Adrenal gland (tissue), 12 donors: ENCODE data around the gene PLXNA4. TPM values are rescaled to one million over a fixed set of nuclear protein-coding genes. Genes with fewer than 3 reads are reported as not detected.

Experiments used
- DNase-seq, 7 donors: peaks; one replicate each; pipeline ENCODE4 v3.0.0-alpha.2; 2019 to 2020
- H3K27ac ChIP-seq, 5 donors: fragments of 200-600 bp; sonication (generic) in 4 of 5; 1 replicate in 3 of 5; 2 replicates in 2 of 5; pipeline versions ENCODE4 v1.5.1 to v1.8.0; 2016 to 2020; ENCODE audit warnings: mild to moderate bottlenecking in 1 of 5
- H3K27me3 ChIP-seq: fragments of 200-600 bp; 2 replicates; pipeline ENCODE4 v1.8.0; 2021
- H3K36me3 ChIP-seq, 2 donors: fragments of 200-600 bp; replicated peaks in 1 of 2; 1 replicate in 1 of 2; 2 replicates in 1 of 2; pipeline versions ENCODE4 v1.5.1 to v1.8.0; 2018 to 2022
- H3K4me1 ChIP-seq, 2 donors: fragments of 200-600 bp; replicated peaks in 1 of 2; 1 replicate in 1 of 2; 2 replicates in 1 of 2; pipeline versions ENCODE4 v1.5.1 to v1.8.0; 2018 to 2021
- H3K4me3 ChIP-seq, 4 donors: fragments of 200-600 bp; sonication (generic) in 3 of 4; one replicate each; pipeline ENCODE4 v1.5.1; 2016 to 2018
- H3K9me3 ChIP-seq, 3 donors: fragments of 200-600 bp; sonication (generic) in 1 of 3; replicated peaks in 1 of 3; 1 replicate in 2 of 3; 2 replicates in 1 of 3; pipeline versions ENCODE4 v1.5.1 to v1.8.0; 2016 to 2021
- POLR2A ChIP-seq, 2 donors: fragments of 450-650 bp; IDR thresholded peaks; one replicate each; pipeline ENCODE4 v1.6.1; 2017; ENCODE audit warnings: antibody characterized with exemption in 2 of 2, mild to moderate bottlenecking in 2 of 2, moderate library complexity in 1 of 2
- WGBS, 4 donors: extraction: QIAGEN DNeasy Blood & Tissue Kit in 2 of 4; methylation state at CpG; one replicate each; pipeline versions ENCODE4 v1.1.5 to v1.1.7; 2013 to 2017; 5-methylcytosine and 5-hydroxymethylcytosine counted together
- intact Hi-C, 2 donors: fragments of 100-400 bp; cut with DNase I; formaldehyde crosslinking; loops; one replicate each; pipeline versions ENCODE4 v1.14.1 to v1.15.0; 2022 to 2023
- polyA plus RNA-seq, 3 donors: library from polyadenylated mRNA; stranded (reverse); fragments of 200-250 nt in 2 of 3; fragments of 350-450 nt in 1 of 3; fragmentation: Illumina TruSeq in 1 of 3; extraction: RNeasy Lipid Tissue Mini Kit (QIAGEN cat#74804) in 1 of 3; gene quantifications; one replicate each; pipeline ENCODE4 v1.2.3, GENCODE V29; 2013 to 2014
- total RNA-seq, 9 donors: library from RNA; depleted of rRNA in 4 of 9; stranded (reverse); fragments of >200 nt in 4 of 9; fragments of 120-200 nt in 1 of 9; fragmentation: NEBNext Ultra II Directional in 1 of 9; extraction: Animal tissue kit (Norgen Biotek cat#: 25700) in 1 of 9; gene quantifications; one replicate each; pipeline versions ENCODE4 v1.1.0 to v1.2.4, GENCODE V29; 2013 to 2023
- TF ChIP-seq, protein P1 (sequence below), 6 experiments: fragments of 450-650 bp in 4 of 6; fragments of 200-600 bp in 2 of 6; sonication (generic) in 1 of 6; IDR thresholded peaks; 1 replicate in 5 of 6; 2 replicates in 1 of 6; pipeline versions ENCODE4 v1.5.1 to v1.8.0; 2016 to 2021; ENCODE audit warnings: antibody characterized with exemption in 6 of 6, mild to moderate bottlenecking in 2 of 6, moderate library complexity in 1 of 6
- donor health status: healthy with polysubstance abuse.
- donor health status: Bipolar disorder and iron deficiency.
- donor health status: DM: yes; HTN: yes; CAD: no.
- donor health status: DM: no; HTN: no; CAD: no.
- donor health status: DM: no; HTN: no; CAD: no.
- donor health status: DM: yes; HTN: yes; CAD: no.

PLXNA4 gene
- total and polyA plus RNA-seq, 12 donors, result 0.99 to 10.7 (median 3.6) TPM

DNA sequence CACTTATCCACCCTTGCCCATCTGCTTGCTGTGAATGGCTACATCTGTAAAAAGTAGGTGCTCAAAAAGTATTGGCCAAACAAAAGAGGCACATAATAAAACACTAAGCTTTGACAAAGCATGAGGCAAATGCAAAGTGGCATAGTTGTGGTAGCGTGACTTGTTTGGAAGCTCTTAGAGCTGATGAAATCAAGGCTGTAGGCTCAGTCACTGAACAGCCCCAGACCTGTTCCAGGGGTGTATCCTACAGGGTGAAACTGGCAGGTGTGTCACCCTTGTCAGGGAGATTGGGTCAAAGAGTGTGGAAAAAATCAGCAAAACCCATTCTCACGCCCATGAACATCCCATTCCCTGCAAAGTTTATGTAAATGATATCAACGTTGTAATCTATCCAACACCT lies 427.4 kb downstream of the PLXNA4 start:
- intact Hi-C loops, result no loop called here
- no peaks in the 10 kb centered on the region for H3K9me3 ChIP-seq
- 78 to 92% (median 81%) methylated on average over 3 of the region's 3 CpGs for WGBS, 4 donors
- H3K27me3 ChIP-seq, result no peaks in the 10 kb centered on the region
- H3K4me3 ChIP-seq, result no peak overlapping the region
- no peak for DNase-seq
- H3K27ac ChIP-seq, result no peak overlapping the region
- H3K36me3 ChIP-seq, result no peaks in the 10 kb centered on the region
- no peaks in the 10 kb centered on the region for H3K4me1 ChIP-seq
- no peak for TF ChIP-seq POLR2A (IDR thresholded peaks at IDR 0.05)
- TF ChIP-seq, protein P1, sequence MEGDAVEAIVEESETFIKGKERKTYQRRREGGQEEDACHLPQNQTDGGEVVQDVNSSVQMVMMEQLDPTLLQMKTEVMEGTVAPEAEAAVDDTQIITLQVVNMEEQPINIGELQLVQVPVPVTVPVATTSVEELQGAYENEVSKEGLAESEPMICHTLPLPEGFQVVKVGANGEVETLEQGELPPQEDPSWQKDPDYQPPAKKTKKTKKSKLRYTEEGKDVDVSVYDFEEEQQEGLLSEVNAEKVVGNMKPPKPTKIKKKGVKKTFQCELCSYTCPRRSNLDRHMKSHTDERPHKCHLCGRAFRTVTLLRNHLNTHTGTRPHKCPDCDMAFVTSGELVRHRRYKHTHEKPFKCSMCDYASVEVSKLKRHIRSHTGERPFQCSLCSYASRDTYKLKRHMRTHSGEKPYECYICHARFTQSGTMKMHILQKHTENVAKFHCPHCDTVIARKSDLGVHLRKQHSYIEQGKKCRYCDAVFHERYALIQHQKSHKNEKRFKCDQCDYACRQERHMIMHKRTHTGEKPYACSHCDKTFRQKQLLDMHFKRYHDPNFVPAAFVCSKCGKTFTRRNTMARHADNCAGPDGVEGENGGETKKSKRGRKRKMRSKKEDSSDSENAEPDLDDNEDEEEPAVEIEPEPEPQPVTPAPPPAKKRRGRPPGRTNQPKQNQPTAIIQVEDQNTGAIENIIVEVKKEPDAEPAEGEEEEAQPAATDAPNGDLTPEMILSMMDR (IDR thresholded peaks at IDR 0.05), result no peak

DNA sequence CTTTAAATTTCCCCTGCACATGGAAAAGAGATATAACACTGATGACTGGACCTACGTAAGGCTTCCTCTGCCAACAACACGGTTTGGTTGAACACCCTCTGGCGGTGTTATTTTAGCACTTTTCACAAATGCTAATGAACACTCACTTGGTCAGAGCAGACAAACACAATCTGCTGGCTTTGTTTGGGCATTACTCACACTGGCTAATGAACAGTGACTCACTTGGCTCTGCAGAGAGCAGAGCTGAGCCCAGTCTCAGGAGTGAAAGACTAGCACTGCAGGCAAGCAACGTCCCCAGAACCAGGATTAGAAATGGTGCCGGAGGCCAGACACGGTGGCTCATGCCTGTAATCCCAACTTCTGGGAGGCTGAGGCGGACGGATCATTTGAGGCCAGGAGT lies 430.8 kb downstream of the PLXNA4 start:
- intact Hi-C loops, result no loop called here

DNA sequence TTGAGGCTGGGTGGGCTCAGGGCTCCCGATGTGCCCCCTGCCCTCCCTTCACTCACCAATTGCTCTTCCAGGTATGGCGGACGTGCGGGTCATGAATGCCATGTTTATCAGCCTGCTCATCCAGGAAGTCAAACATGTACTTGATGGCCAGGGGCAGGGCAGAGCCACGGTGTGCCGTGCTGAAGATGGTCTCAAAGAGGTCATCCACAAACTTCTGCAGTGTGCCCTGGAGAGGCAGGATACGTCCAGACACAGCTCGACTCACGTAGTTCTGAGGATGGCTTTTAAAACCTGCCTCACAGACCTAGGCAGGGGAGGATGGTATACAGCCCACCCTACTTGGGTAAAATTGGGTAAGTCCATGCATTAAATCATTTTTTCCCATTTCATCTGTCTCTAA lies 431.2 kb downstream of the PLXNA4 start:
- Histone ChIP-seq H3K27me3 (no peaks in the 10 kb centered on the region), H3K9me3 (no peaks in the 10 kb centered on the region), H3K27ac (no peak overlapping the region), H3K36me3 (no peaks in the 10 kb centered on the region), H3K4me1 (no peaks in the 10 kb centered on the region), H3K4me3 (no peak overlapping the region)
- intact Hi-C loops, result no loop called here
- WGBS, 4 donors, result 85 to 89% (median 86%) methylated on average over 5 to 9 of the region's 9 CpGs
- no peak for DNase-seq
- TF ChIP-seq, protein P1 (IDR thresholded peaks at IDR 0.05), result no peak
- TF ChIP-seq POLR2A (IDR thresholded peaks at IDR 0.05), result no peak

More for the DNA sequence above, 430.8 kb downstream of the PLXNA4 start:
- Histone ChIP-seq H3K4me1 (no peaks in the 10 kb centered on the region), H3K36me3 (no peaks in the 10 kb centered on the region), H3K4me3 (no peak overlapping the region), H3K9me3 (no peaks in the 10 kb centered on the region), H3K27me3 (no peaks in the 10 kb centered on the region), H3K27ac (no peak overlapping the region)
- TF ChIP-seq, protein P1 (IDR thresholded peaks at IDR 0.05), result no peak
- no peak for TF ChIP-seq POLR2A (IDR thresholded peaks at IDR 0.05)
- peak in 2 of 7 donors; percentile 13 to 58 for DNase-seq
- WGBS, 4 donors, result 69 to 84% (median 78%) methylated on average over 5 to 8 of the region's 8 CpGs

DNA sequence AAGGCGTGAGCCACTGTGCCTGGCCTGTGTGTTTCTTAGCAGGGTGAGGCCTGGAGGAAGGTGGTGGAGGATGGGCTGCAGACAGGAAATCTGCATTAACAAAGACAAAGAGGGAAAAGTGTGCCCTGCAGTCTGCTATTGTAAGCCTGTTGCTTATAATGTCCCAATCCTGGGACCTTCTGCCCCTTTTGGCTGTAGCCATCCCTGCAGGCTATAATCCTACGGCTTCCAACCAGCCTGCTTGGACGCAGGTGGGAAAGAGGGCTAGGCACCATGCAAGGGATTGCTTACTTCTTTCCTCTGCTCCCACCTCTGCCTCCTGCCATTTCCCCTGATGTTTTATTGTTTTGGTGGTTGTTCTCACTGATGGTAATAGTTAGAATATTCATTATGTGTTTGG lies 434.3 kb downstream of the PLXNA4 start:
- Histone ChIP-seq H3K36me3 (no peaks in the 10 kb centered on the region), H3K9me3 (no peaks in the 10 kb centered on the region), H3K4me1 (no peaks in the 10 kb centered on the region), H3K27ac (no peak overlapping the region), H3K4me3 (no peak overlapping the region), H3K27me3 (no peaks in the 10 kb centered on the region)
- WGBS, 4 donors, result 75 to 93% (median 84%) methylated on average over 3 of the region's 3 CpGs
- intact Hi-C loops, result no loop called here
- TF ChIP-seq POLR2A (IDR thresholded peaks at IDR 0.05), result no peak
- TF ChIP-seq, protein P1 (IDR thresholded peaks at IDR 0.05), result no peak
- no peak for DNase-seq
